ENCODE measurements around the gene LRRC51. TPM values are rescaled to one million over a fixed set of nuclear protein-coding genes. Genes with fewer than 3 reads are reported as not detected.

Gene LRRC51
- total RNA-seq, 2 experiments from 2014 or later, result 0.87 to 1.1 TPM

DNA sequence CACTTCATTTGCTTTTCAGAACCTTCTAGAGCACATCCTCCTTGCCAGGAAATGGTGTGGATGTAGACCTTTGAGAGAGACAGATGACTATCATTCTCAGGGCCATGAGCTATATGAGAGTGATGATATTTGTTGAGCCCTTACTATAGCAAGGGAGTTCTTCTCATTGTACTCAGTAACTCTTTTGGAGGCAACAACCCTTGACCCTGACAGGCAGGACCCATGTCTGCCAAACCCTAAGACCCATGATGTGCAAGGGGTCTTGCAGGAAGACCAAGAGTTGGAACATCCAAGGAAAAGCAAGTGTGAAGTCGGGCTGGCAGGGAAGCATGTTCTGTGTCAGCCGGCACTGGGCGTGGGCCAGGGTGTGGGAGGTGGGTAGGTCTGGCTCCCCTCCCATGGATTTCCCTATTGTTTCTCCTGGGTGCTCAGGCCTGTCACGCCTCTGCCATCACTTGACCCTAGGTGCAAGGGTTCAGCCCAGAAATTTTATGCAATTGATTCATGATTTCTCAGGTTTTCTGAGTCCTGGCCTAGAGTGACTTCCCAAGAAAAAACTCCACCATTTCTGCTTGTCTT lies 56.1 kb downstream of the LRRC51 start:
- ATAC-seq (ENCODE audit: poor library complexity) (no peak), DNase-seq (no peak)
- TF ChIP-seq, protein P1, sequence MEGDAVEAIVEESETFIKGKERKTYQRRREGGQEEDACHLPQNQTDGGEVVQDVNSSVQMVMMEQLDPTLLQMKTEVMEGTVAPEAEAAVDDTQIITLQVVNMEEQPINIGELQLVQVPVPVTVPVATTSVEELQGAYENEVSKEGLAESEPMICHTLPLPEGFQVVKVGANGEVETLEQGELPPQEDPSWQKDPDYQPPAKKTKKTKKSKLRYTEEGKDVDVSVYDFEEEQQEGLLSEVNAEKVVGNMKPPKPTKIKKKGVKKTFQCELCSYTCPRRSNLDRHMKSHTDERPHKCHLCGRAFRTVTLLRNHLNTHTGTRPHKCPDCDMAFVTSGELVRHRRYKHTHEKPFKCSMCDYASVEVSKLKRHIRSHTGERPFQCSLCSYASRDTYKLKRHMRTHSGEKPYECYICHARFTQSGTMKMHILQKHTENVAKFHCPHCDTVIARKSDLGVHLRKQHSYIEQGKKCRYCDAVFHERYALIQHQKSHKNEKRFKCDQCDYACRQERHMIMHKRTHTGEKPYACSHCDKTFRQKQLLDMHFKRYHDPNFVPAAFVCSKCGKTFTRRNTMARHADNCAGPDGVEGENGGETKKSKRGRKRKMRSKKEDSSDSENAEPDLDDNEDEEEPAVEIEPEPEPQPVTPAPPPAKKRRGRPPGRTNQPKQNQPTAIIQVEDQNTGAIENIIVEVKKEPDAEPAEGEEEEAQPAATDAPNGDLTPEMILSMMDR (IDR thresholded peaks at IDR 0.05), result no peak
- H3K4me1 ChIP-seq (ENCODE audit: insufficient read depth, low read length), result no peaks in the 10 kb centered on the region
- CTCF ChIA-PET, result no interaction called here
- no peaks in the 10 kb centered on the region for H3K4me1 Mint-ChIP-seq (ENCODE audit: low read depth)
- H3K4me3 Mint-ChIP-seq, result no peak overlapping the region
- H3K27ac ChIP-seq (ENCODE audit: low read depth in 1 of 2, low read length in 2 of 2), result no peak overlapping the region
- H3K27me3 ChIP-seq (ENCODE audit: control insufficient read depth in 1 of 2, insufficient read depth in 2 of 2, low read length in 2 of 2), result peaks cover 0 to 4% of the 10 kb centered on the region in 2 experiments
- H3K36me3 ChIP-seq (ENCODE audit: insufficient read depth, low read length), result no peaks in the 10 kb centered on the region
- H3K9me3 Mint-ChIP-seq, result no peaks in the 10 kb centered on the region
- no peak overlapping the region for H3K4me3 ChIP-seq (ENCODE audit: low read length)
- peaks cover 0 to 5% of the 10 kb centered on the region in 2 experiments for H3K9me3 ChIP-seq (ENCODE audit: control insufficient read depth in 1 of 2, insufficient read depth in 1 of 2, low read length in 2 of 2)
- intact Hi-C loops (cut with DNase I, micrococcal nuclease), result no loop called here
- POLR2A ChIA-PET, result no interaction called here
- no peaks in the 10 kb centered on the region for H3K36me3 Mint-ChIP-seq (ENCODE audit: low read depth)
- peaks cover 15% of the 10 kb centered on the region for H3K27me3 Mint-ChIP-seq
- no peak overlapping the region for H3K27ac Mint-ChIP-seq

DNA sequence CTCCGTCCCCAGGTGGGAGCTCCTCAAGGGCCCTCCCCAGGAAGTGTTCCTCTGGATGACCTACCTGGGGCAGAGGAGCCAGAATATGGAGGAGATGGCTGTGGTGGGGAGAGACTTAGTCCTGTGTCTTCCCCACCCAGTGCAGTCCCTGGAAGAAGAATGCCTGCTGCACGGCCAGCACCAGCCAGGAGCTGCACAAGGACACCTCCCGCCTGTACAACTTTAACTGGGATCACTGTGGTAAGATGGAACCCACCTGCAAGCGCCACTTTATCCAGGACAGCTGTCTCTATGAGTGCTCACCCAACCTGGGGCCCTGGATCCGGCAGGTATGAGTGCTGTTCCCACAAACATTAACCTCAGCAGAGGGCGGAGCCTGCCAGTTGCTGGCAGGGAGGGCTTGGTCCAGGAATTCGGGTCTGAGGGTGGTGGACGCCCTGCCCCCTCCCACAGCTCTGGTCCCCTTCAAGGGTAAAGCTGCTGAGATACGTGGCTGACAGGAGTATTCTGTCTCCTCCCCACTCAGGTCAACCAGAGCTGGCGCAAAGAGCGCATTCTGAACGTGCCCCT lies 58.3 kb downstream of the LRRC51 start:
- no peak overlapping the region for H3K4me3 Mint-ChIP-seq
- TF ChIP-seq, protein P1 (IDR thresholded peaks at IDR 0.05), result no peak
- intact Hi-C loops (cut with DNase I, micrococcal nuclease), result no loop called here
- no peak overlapping the region for H3K27ac Mint-ChIP-seq
- Histone ChIP-seq H3K4me1 (ENCODE audit: insufficient read depth, low read length) (no peaks in the 10 kb centered on the region), H3K36me3 (ENCODE audit: insufficient read depth, low read length) (no peaks in the 10 kb centered on the region), H3K9me3 (ENCODE audit: control insufficient read depth in 1 of 2, insufficient read depth in 1 of 2, low read length in 2 of 2) (peaks cover 0 to 5% of the 10 kb centered on the region in 2 experiments), H3K27ac (ENCODE audit: low read depth in 1 of 2, low read length in 2 of 2) (no peak overlapping the region), H3K4me3 (ENCODE audit: low read length) (no peak overlapping the region), H3K27me3 (ENCODE audit: control insufficient read depth in 1 of 2, insufficient read depth in 2 of 2, low read length in 2 of 2) (no peaks in the 10 kb centered on the region)
- H3K36me3 Mint-ChIP-seq (ENCODE audit: low read depth), result no peaks in the 10 kb centered on the region
- no peak for DNase-seq
- ChIA-PET POLR2A (no interaction called here), CTCF (no interaction called here)
- peaks cover 8% of the 10 kb centered on the region for H3K27me3 Mint-ChIP-seq
- H3K9me3 Mint-ChIP-seq, result no peaks in the 10 kb centered on the region
- no peak for ATAC-seq (ENCODE audit: poor library complexity)
- no peaks in the 10 kb centered on the region for H3K4me1 Mint-ChIP-seq (ENCODE audit: low read depth)

GRCh38 chr11:72139500-72139899 lies 58.9 kb downstream of the LRRC51 start:
- no peak overlapping the region for H3K27ac ChIP-seq (ENCODE audit: low read depth in 1 of 2, low read length in 2 of 2)
- Mint-ChIP-seq H3K36me3 (ENCODE audit: low read depth) (no peaks in the 10 kb centered on the region), H3K27me3 (peaks cover 11% of the 10 kb centered on the region), H3K4me3 (no peak overlapping the region), H3K9me3 (no peaks in the 10 kb centered on the region), H3K27ac (no peak overlapping the region), H3K4me1 (ENCODE audit: low read depth) (no peaks in the 10 kb centered on the region)
- H3K4me3 ChIP-seq (ENCODE audit: low read length), result no peak overlapping the region
- peaks cover 0 to 5% of the 10 kb centered on the region in 2 experiments for H3K9me3 ChIP-seq (ENCODE audit: control insufficient read depth in 1 of 2, insufficient read depth in 1 of 2, low read length in 2 of 2)
- H3K4me1 ChIP-seq (ENCODE audit: insufficient read depth, low read length), result no peaks in the 10 kb centered on the region
- ChIA-PET POLR2A (no interaction called here), CTCF (no interaction called here)
- no peaks in the 10 kb centered on the region for H3K36me3 ChIP-seq (ENCODE audit: insufficient read depth, low read length)
- intact Hi-C loops (cut with DNase I, micrococcal nuclease), result no loop called here
- TF ChIP-seq, protein P1 (IDR thresholded peaks at IDR 0.05), result no peak
- H3K27me3 ChIP-seq (ENCODE audit: control insufficient read depth in 1 of 2, insufficient read depth in 2 of 2, low read length in 2 of 2), result no peaks in the 10 kb centered on the region
- DNase-seq (no peak), ATAC-seq (ENCODE audit: poor library complexity) (no peak)

Data from CD4-positive, alpha-beta T cell (primary cell).